Thoracic aorta (tissue), 2 donors: Measurements from ENCODE around the gene PTPDC1. TPM values are rescaled to one million over a fixed set of nuclear protein-coding genes. Genes with fewer than 3 reads are reported as not detected.

Source experiments
- ATAC-seq: fragments of 150-250 bp; one replicate; pipeline ENCODE4 v1.8.0; 2017; ENCODE audit warnings: low read depth; ENCODE audit not compliant: insufficient number of reproducible peaks, low FRiP score
- DNase-seq: peaks from one replicate; pipeline ENCODE4 v3.0.0-alpha.2; 2020; ENCODE audit warnings: low spot score
- H3K27ac ChIP-seq, 2 donors: fragments of 200-600 bp; sonication (generic); 1 replicate in 1 of 2; 2 replicates in 1 of 2; pipeline ENCODE4 v1.5.1; 2016; ENCODE audit warnings: mild to moderate bottlenecking in 2 of 2, moderate library complexity in 2 of 2
- H3K27me3 ChIP-seq: fragments of 200-600 bp; sonication (generic); replicated peaks from 2 replicates; pipeline ENCODE4 v1.6.0; 2016; ENCODE audit warnings: mild to moderate bottlenecking; ENCODE audit not compliant: insufficient read depth
- H3K36me3 ChIP-seq: fragments of 200-600 bp; sonication (generic); one replicate; pipeline ENCODE4 v1.5.1; 2016
- H3K4me1 ChIP-seq, 2 donors: fragments of 200-600 bp; sonication (generic); 1 replicate in 1 of 2; 2 replicates in 1 of 2; pipeline versions ENCODE4 v1.5.1 to v1.6.0; 2016; ENCODE audit warnings: low read depth in 2 of 2, mild to moderate bottlenecking in 1 of 2; ENCODE audit not compliant: control insufficient read depth in 1 of 2
- H3K4me3 ChIP-seq: fragments of 200-600 bp; sonication (generic); 2 replicates; pipeline ENCODE4 v1.5.1; 2016; ENCODE audit warnings: mild to moderate bottlenecking
- H3K9me3 ChIP-seq: fragments of 200-600 bp; sonication (generic); 2 replicates; pipeline ENCODE4 v1.5.1; 2016
- total RNA-seq, 2 donors: library from RNA; depleted of rRNA; stranded (reverse); fragments of >200 nt; gene quantifications; one replicate each; pipeline versions ENCODE4 v1.1.0 to v1.2.3, GENCODE V29; 2016
- TF ChIP-seq, protein P1 (sequence below): fragments of 200-600 bp; sonication (generic); IDR thresholded peaks from one replicate; pipeline ENCODE4 v1.5.1; 2019; ENCODE audit warnings: antibody characterized with exemption

PTPDC1 gene
- total RNA-seq, 2 donors from 2014 or later, result 24.8 to 25.7 TPM

DNA sequence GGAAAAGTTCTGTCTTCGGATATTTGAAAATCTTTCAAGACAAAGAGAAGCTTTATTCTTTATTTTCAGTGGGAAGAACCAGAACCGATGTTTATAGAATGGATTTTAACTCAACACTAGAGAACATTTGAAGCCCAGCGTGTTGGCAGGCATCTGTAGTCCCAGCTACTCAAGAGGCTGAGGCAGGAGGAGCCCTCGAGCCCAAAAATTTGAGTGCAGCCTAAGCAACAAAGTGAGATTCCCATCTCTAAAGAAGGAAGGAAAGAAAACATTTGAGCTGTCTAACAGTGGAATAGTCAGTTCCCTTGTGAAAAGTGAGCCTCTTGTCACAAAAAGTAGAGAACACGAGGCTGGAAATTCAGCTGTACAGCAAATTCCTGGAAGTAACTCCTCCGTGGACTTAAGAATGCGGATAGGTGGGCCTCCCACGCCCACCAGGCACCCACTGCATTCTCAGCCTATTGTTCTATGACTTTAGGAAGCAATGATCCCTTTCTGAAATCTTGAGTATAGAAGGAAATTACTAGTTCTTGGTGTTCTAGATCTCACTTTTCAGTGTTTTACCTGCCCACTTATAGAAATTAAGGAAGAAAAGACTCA, 2.3 kb upstream of the PTPDC1 start:
- H3K4me1 ChIP-seq, result peaks cover 0 to 5% of the 10 kb centered on the region in 2 donors
- H3K27ac ChIP-seq, result no peak overlapping the region
- no peaks in the 10 kb centered on the region for H3K27me3 ChIP-seq
- no peaks in the 10 kb centered on the region for H3K9me3 ChIP-seq
- no peak overlapping the region for H3K4me3 ChIP-seq
- TF ChIP-seq, protein P1, sequence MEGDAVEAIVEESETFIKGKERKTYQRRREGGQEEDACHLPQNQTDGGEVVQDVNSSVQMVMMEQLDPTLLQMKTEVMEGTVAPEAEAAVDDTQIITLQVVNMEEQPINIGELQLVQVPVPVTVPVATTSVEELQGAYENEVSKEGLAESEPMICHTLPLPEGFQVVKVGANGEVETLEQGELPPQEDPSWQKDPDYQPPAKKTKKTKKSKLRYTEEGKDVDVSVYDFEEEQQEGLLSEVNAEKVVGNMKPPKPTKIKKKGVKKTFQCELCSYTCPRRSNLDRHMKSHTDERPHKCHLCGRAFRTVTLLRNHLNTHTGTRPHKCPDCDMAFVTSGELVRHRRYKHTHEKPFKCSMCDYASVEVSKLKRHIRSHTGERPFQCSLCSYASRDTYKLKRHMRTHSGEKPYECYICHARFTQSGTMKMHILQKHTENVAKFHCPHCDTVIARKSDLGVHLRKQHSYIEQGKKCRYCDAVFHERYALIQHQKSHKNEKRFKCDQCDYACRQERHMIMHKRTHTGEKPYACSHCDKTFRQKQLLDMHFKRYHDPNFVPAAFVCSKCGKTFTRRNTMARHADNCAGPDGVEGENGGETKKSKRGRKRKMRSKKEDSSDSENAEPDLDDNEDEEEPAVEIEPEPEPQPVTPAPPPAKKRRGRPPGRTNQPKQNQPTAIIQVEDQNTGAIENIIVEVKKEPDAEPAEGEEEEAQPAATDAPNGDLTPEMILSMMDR, result no peak
- no peaks in the 10 kb centered on the region for H3K36me3 ChIP-seq
- ATAC-seq (no peak), DNase-seq (no peak)

DNA sequence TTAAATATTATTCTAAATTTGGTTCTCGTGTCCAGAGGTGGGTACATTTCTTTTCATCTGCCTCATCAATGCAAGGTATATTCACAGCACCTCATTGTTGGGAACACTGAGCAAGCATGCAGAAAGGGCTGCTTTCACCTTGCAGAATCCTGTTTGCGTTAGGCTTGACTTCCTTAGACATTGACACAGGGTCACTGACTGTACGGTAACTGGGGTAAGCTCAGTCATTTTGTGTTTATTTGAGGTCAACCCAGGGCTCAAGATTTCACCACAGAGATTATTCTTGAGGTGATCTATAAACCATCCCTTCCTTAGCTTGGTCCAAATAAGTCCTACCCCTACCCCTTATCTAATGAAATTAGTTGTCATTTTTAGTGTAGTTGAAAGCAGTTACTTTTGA, 1.7 kb upstream of the PTPDC1 start:
- H3K4me1 ChIP-seq, result peaks cover 0 to 5% of the 10 kb centered on the region in 2 donors

DNA sequence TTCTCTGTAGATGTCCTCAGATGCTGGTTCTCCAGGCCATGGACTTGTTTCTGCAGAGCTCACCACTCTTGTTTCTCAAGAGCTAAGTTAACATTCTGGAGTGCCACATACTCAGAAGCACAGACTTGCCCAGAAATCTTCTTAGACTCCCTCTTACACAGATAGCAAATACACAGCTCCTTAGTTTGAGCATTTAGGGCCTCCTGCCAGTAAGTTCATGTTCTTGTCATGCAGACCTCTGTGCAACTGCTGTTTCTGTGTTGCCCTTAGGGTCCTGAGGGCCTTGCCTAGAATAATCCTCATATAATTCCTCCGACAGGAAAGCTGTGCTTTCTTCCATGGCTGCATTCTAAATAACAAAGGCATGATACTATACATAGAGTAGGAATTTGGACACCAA, 1.3 kb upstream of the PTPDC1 start:
- ATAC-seq, result no peak
- no peaks in the 10 kb centered on the region for H3K9me3 ChIP-seq
- H3K4me1 ChIP-seq, result peaks cover 0 to 5% of the 10 kb centered on the region in 2 donors
- no peak overlapping the region for H3K4me3 ChIP-seq
- H3K27me3 ChIP-seq, result no peaks in the 10 kb centered on the region
- TF ChIP-seq, protein P1, result no peak
- no peaks in the 10 kb centered on the region for H3K36me3 ChIP-seq
- no peak for DNase-seq
- H3K27ac ChIP-seq, result no peak overlapping the region

More for the DNA sequence above, 1.7 kb upstream of the PTPDC1 start:
- Histone ChIP-seq H3K9me3 (no peaks in the 10 kb centered on the region), H3K4me3 (no peak overlapping the region), H3K27me3 (no peaks in the 10 kb centered on the region), H3K27ac (no peak overlapping the region), H3K36me3 (no peaks in the 10 kb centered on the region)
- DNase-seq, result no peak
- TF ChIP-seq, protein P1, result no peak
- ATAC-seq, result no peak

DNA sequence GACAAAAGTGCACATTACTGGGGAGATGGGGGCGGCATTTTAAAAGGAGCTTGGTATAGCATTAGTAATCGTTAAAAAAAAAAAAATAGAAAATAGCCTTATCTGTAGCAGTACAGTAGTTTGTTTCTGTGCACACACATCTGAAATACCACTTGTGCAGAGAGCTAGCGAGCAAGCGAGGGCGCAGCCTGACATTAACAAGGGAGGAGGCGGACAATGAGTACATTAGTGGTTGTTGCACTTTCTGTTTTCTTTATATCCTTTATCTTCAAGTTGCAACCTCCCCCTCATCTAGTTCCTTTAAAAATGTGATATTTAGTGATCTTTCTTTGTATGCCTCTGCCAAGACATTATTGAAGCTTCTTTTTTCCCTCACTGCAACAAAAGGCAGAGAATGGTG, 880 bp upstream of the PTPDC1 start:
- no peak for ATAC-seq
- Histone ChIP-seq H3K27me3 (no peaks in the 10 kb centered on the region), H3K4me3 (no peak overlapping the region), H3K4me1 (peaks cover 0 to 5% of the 10 kb centered on the region in 2 donors), H3K36me3 (no peaks in the 10 kb centered on the region), H3K9me3 (no peaks in the 10 kb centered on the region), H3K27ac (no peak overlapping the region)
- DNase-seq, result no peak
- TF ChIP-seq, protein P1, result no peak

DNA sequence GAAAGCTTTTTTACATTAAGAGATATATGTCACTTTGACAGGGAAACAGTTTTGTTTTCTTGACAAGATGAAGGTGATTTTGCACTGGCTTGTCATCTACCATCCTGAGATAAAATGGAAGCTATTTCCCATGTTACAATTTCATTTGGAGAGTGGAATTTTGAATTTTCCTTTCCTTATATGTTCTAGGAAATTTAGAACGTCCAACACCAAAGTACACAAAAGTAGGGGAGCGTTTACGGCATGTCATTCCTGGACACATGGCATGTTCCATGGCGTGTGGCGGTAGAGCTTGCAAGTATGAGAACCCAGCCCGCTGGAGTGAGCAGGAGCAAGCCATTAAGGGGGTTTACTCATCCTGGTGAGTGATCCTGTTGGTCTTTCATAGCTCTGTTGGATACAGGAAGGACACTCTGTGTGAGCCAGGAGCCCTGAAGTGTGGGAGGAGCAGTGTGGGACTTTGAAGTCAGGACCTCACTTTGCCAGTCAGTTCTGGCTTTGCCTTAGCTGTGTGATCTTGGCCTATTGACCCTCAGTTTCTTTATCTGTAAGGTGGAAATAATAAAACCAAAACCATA, 887 bp downstream of the PTPDC1 start:
- no peaks in the 10 kb centered on the region for H3K27me3 ChIP-seq
- TF ChIP-seq, protein P1, result no peak
- no peak overlapping the region for H3K4me3 ChIP-seq
- DNase-seq (no peak), ATAC-seq (no peak)
- no peaks in the 10 kb centered on the region for H3K36me3 ChIP-seq
- no peak overlapping the region for H3K27ac ChIP-seq
- H3K4me1 ChIP-seq, result peaks cover 0 to 5% of the 10 kb centered on the region in 2 donors
- H3K9me3 ChIP-seq, result no peaks in the 10 kb centered on the region
